Smooth muscle cell (in vitro differentiated cells): Measurements from ENCODE around the gene MAPT. TPM values are rescaled to one million over a fixed set of nuclear protein-coding genes. Genes with fewer than 3 reads are reported as not detected.

Experiments used
- DNase-seq: peaks from one replicate; lab custom pipeline; 2025; ENCODE audit not compliant: unreplicated experiment; lab: John Stamatoyannopoulos, UW
- H2AFZ ChIP-seq: fragments of 200-600 bp; sonication (generic); 2 replicates; pipeline ENCODE4 v1.6.0; 2016; ENCODE audit warnings: antibody characterized with exemption, low read depth, mild to moderate bottlenecking
- H3F3A ChIP-seq: fragments of 200-600 bp; sonication (generic); 2 replicates; pipeline ENCODE4 v1.6.0; 2017; ENCODE audit warnings: antibody characterized with exemption, low read depth
- H3K27ac ChIP-seq: fragments of 200-600 bp; sonication (generic); 2 replicates; pipeline ENCODE4 v1.5.1; 2016; ENCODE audit warnings: low read depth, mild to moderate bottlenecking
- H3K27me3 ChIP-seq: fragments of 200-600 bp; sonication (generic); 2 replicates; pipeline ENCODE4 v1.6.1; 2016; ENCODE audit warnings: low read depth, mild to moderate bottlenecking
- H3K36me3 ChIP-seq: fragments of 200-600 bp; sonication (generic); 2 replicates; pipeline ENCODE4 v1.5.1; 2016; ENCODE audit warnings: low read depth
- H3K4me1 ChIP-seq: fragments of 200-600 bp; sonication (generic); 2 replicates; pipeline ENCODE4 v1.5.1; 2016; ENCODE audit warnings: low read depth
- H3K4me2 ChIP-seq: fragments of 200-600 bp; sonication (generic); 2 replicates; pipeline ENCODE4 v1.6.0; 2016; ENCODE audit warnings: mild to moderate bottlenecking
- H3K4me3 ChIP-seq: fragments of 200-600 bp; sonication (generic); 2 replicates; pipeline ENCODE4 v1.5.1; 2016; ENCODE audit warnings: mild to moderate bottlenecking
- H3K79me2 ChIP-seq: fragments of 200-600 bp; sonication (generic); 2 replicates; pipeline ENCODE4 v1.6.0; 2016; ENCODE audit warnings: low read depth, mild to moderate bottlenecking
- H3K9ac ChIP-seq: fragments of 200-600 bp; sonication (generic); 2 replicates; pipeline ENCODE4 v1.6.0; 2016; ENCODE audit warnings: low read depth
- H3K9me3 ChIP-seq: fragments of 200-600 bp; sonication (generic); replicated peaks from 2 replicates; pipeline ENCODE4 v1.5.1; 2016; ENCODE audit warnings: low read depth
- H4K20me1 ChIP-seq: fragments of 200-600 bp; sonication (generic); 2 replicates; pipeline ENCODE4 v1.6.0; 2016; ENCODE audit warnings: low read depth
- WGBS: methylation state at CpG from one replicate; pipeline ENCODE4 v1.1.7; 2016; ENCODE audit warnings: low lambda C conversion rate; 5-methylcytosine and 5-hydroxymethylcytosine counted together
- polyA plus RNA-seq: library from polyadenylated mRNA; unstranded; fragments of >200 nt; fragmentation: Nextera tagmentation; extraction: Ambion mirVana; gene quantifications from 2 replicates; pipeline ENCODE4 v1.2.1, GENCODE V29; 2016
- total RNA-seq: library from RNA; depleted of rRNA; stranded (reverse); fragments of >200 nt; gene quantifications from 2 replicates; pipeline ENCODE4 v1.2.3, GENCODE V29; 2014
- TF ChIP-seq, protein P1 (sequence below): fragments of 200-600 bp; sonication (generic); IDR thresholded peaks from 2 replicates; pipeline ENCODE4 v1.5.1; 2017; ENCODE audit warnings: borderline replicate concordance, mild to moderate bottlenecking, antibody characterized with exemption; ENCODE audit not compliant: insufficient read depth, poor library complexity, severe bottlenecking

The MAPT gene
- total RNA-seq, result 0.49 and 2.5 TPM in 2 replicates
- 1.3 and 1.7 TPM in 2 replicates for polyA plus RNA-seq

DNA sequence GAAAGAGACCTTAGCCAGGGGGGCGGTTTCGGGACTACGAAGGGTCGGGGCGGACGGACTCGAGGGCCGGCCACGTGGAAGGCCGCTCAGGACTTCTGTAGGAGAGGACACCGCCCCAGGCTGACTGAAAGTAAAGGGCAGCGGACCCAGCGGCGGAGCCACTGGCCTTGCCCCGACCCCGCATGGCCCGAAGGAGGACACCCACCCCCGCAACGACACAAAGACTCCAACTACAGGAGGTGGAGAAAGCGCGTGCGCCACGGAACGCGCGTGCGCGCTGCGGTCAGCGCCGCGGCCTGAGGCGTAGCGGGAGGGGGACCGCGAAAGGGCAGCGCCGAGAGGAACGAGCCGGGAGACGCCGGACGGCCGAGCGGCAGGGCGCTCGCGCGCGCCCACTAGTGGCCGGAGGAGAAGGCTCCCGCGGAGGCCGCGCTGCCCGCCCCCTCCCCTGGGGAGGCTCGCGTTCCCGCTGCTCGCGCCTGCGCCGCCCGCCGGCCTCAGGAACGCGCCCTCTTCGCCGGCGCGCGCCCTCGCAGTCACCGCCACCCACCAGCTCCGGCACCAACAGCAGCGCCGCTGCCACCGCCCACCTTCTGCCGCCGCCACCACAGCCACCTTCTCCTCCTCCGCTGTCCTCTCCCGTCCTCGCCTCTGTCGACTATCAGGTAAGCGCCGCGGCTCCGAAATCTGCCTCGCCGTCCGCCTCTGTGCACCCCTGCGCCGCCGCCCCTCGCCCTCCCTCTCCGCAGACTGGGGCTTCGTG, at the start of gene MAPT:
MAPT (plus strand) TSS at position 533 of the 763 bp plus-strand sequence. CDS start 67,784 bp downstream, outside the sequence.
- peaks cover 55% of the 10 kb centered on the region for H3K27me3 ChIP-seq
- DNase-seq, result peak; percentile 79
- H3F3A ChIP-seq, result peaks cover 4% of the 10 kb centered on the region
- 3% methylated on average over 81 of the region's 97 CpGs for WGBS
- no peaks in the 10 kb centered on the region for H3K79me2 ChIP-seq
- H4K20me1 ChIP-seq, result peaks cover 4% of the 10 kb centered on the region
- H3K4me3 ChIP-seq, result peak within 1 kb of the TSS; percentile 85
- TF ChIP-seq, protein P1, sequence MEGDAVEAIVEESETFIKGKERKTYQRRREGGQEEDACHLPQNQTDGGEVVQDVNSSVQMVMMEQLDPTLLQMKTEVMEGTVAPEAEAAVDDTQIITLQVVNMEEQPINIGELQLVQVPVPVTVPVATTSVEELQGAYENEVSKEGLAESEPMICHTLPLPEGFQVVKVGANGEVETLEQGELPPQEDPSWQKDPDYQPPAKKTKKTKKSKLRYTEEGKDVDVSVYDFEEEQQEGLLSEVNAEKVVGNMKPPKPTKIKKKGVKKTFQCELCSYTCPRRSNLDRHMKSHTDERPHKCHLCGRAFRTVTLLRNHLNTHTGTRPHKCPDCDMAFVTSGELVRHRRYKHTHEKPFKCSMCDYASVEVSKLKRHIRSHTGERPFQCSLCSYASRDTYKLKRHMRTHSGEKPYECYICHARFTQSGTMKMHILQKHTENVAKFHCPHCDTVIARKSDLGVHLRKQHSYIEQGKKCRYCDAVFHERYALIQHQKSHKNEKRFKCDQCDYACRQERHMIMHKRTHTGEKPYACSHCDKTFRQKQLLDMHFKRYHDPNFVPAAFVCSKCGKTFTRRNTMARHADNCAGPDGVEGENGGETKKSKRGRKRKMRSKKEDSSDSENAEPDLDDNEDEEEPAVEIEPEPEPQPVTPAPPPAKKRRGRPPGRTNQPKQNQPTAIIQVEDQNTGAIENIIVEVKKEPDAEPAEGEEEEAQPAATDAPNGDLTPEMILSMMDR, result peak; percentile 91
- H3K9me3 ChIP-seq, result no peaks in the 10 kb centered on the region
- peak within 1 kb of the TSS; percentile 96 for H2AFZ ChIP-seq
- H3K27ac ChIP-seq, result no peak within 1 kb of the TSS
- H3K36me3 ChIP-seq, result no peaks in the 10 kb centered on the region
- H3K4me2 ChIP-seq, result peak within 1 kb of the TSS; percentile 100
- H3K9ac ChIP-seq, result peak within 1 kb of the TSS; percentile 38
- peaks cover 8% of the 10 kb centered on the region for H3K4me1 ChIP-seq

DNA sequence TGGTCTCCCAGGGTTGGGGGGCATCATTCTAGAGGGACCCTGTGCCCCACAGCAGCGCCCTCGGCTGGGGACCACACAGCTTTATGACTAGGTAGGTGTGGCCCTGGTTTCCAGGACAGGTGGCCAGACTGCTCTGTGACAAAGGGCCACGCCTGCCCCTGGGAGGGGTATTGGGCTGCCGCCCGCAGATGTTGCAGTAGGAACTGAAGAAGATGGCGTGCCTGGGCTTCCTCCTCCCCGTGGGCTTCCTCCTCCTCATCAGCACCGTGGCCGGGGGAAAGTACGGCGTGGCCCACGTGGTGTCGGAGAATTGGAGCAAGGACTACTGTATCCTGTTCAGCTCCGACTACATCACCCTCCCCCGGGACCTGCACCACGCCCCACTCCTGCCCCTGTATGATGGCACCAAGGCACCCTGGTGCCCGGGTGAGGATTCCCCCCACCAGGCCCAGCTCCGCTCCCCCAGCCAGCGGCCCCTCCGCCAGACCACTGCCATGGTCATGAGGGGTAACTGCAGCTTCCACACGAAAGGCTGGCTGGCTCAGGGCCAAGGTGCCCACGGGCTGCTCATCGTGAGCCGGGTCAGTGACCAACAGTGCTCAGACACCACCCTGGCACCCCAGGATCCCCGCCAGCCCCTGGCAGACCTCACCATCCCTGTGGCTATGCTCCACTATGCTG, 49.5 kb upstream of the MAPT start, which contains the start of gene SPPL2C:
SPPL2C (plus strand) TSS at position 187 of the 681 bp plus-strand sequence; CDS start at position 213, 26 bp downstream.
- Histone ChIP-seq H3K27ac (no peak within 1 kb of the TSS), H3K4me3 (no peak within 1 kb of the TSS), H3K9ac (no peak within 1 kb of the TSS), H3K27me3 (no peaks in the 10 kb centered on the region), H2AFZ (no peak within 1 kb of the TSS), H3F3A (no peaks in the 10 kb centered on the region), H3K36me3 (no peaks in the 10 kb centered on the region), H4K20me1 (no peaks in the 10 kb centered on the region), H3K4me1 (no peaks in the 10 kb centered on the region), H3K4me2 (no peak within 1 kb of the TSS), H3K9me3 (no peaks in the 10 kb centered on the region), H3K79me2 (no peaks in the 10 kb centered on the region)
- no peak for DNase-seq
- 93% methylated on average over 24 of the region's 25 CpGs for WGBS
- TF ChIP-seq, protein P1, result no peak

- H2AFZ ChIP-seq, result no peak overlapping the region
- DNase-seq, result no peak
- no peaks in the 10 kb centered on the region for H3K9me3 ChIP-seq
- H4K20me1 ChIP-seq, result no peaks in the 10 kb centered on the region
- TF ChIP-seq, protein P1, result no peak
- H3K4me1 ChIP-seq, result no peaks in the 10 kb centered on the region
- H3K79me2 ChIP-seq, result no peaks in the 10 kb centered on the region
- H3F3A ChIP-seq, result no peaks in the 10 kb centered on the region
- H3K9ac ChIP-seq, result no peak overlapping the region
- 90% methylated on average over 35 of the region's 35 CpGs for WGBS
- H3K4me3 ChIP-seq, result no peak overlapping the region
- H3K36me3 ChIP-seq, result no peaks in the 10 kb centered on the region
- H3K4me2 ChIP-seq, result no peak overlapping the region
- no peak overlapping the region for H3K27ac ChIP-seq
- H3K27me3 ChIP-seq, result no peaks in the 10 kb centered on the region
These were observed 48.8 kb upstream of the MAPT start for GRCh38 chr17:45845376-45846185.
